ENCODE results near the gene RBM25.

RBM25 gene

DNA sequence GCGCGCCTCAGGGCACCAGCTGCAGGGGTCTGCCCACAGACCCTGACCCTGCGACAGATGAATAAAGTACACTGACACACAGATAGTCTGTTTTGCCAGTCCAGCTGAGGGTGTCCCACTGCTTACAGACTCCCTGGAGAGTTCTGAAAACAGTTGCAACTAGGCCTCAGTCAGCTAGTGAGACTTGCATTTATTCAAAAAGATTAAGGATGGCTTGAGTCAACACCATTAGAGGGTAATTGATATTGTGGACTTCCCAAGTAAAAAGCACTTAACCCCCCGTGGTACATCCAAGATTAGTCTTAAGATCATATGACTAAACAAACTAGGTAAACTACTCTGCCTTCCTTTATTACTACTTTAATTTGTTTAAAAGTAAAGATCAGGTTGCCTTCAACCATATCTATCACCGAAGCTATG lies 66.8 kb downstream of the RBM25 start (continued):
- TF ChIP-seq ZBTB7A (tag by site-specific recombination; IDR thresholded peaks at IDR 0.05; ENCODE audit: low read depth) (no peak), ZNF324 (tag by site-specific recombination; IDR thresholded peaks at IDR 0.05) (no peak; the same call in 1 of the 2 replicates), ZNF133 (tag by site-specific recombination; IDR thresholded peaks at IDR 0.05) (no peak), ZNF623 (tag by site-specific recombination; IDR thresholded peaks at IDR 0.05) (no peak), ZNF639 (tag by site-specific recombination; IDR thresholded peaks at IDR 0.05) (peak; percentile 44; the same call in 1 of the 2 replicates), ZNF10 (tag by site-specific recombination; IDR thresholded peaks at IDR 0.05) (0 out of 2 replicates have a peak, but pooled peaks have one; percentile 33), ZNF544 (tag by site-specific recombination; IDR thresholded peaks at IDR 0.05) (no peak), ZNF423 (tag by site-specific recombination; IDR thresholded peaks at IDR 0.05) (peak; percentile 95), GLIS1 (tag by site-specific recombination; IDR thresholded peaks at IDR 0.05) (peak; percentile 81), ZNF670 (tag by site-specific recombination; IDR thresholded peaks at IDR 0.05; ENCODE audit: low read depth) (no peak), ZSCAN4 (tag by site-specific recombination; IDR thresholded peaks at IDR 0.05) (no peak), ZNF140 (tag by site-specific recombination; IDR thresholded peaks at IDR 0.05) (no peak), ZXDB (tag by site-specific recombination; IDR thresholded peaks at IDR 0.05) (peak; percentile 87), BCL11B (tag by site-specific recombination; IDR thresholded peaks at IDR 0.05; ENCODE audit: low read depth) (peak; percentile 26; the same call in 1 of the 2 replicates), ZNF660 (tag by site-specific recombination; IDR thresholded peaks at IDR 0.05) (no peak), ZNF148 (tag by site-specific recombination; IDR thresholded peaks at IDR 0.05; ENCODE audit: borderline replicate concordance) (no peak), ZNF391 (tag by site-specific recombination; IDR thresholded peaks at IDR 0.05; ENCODE audit: borderline replicate concordance, low read depth) (no peak), PATZ1 (tag by site-specific recombination; IDR thresholded peaks at IDR 0.05) (peak; percentile 45; the same call in 1 of the 2 replicates), HOXD13 (CRISPR knock-in tag; IDR thresholded peaks at IDR 0.05; ENCODE audit: borderline replicate concordance) (no peak), SCRT1 (tag by site-specific recombination; IDR thresholded peaks at IDR 0.05; ENCODE audit: borderline replicate concordance) (peak; percentile 43; the same call in 1 of the 2 replicates), ZNF132 (tag by site-specific recombination; IDR thresholded peaks at IDR 0.05; ENCODE audit: borderline replicate concordance) (no peak), ZBTB8A (tag by site-specific recombination; IDR thresholded peaks at IDR 0.05) (peak; percentile 22; the same call in 1 of the 2 replicates), ZNF366 (tag by site-specific recombination; conservative IDR thresholded peaks at IDR 0.05) (peak; percentile 51), ZFHX2 (tag by site-specific recombination; conservative IDR thresholded peaks at IDR 0.05) (no peak), ZNF596 (tag by site-specific recombination; IDR thresholded peaks at IDR 0.05) (peak; percentile 36; the same call in 1 of the 2 replicates), SETDB1 (IDR thresholded peaks at IDR 0.05; ENCODE audit: insufficient read length, low read length) (no peak), ZNF561 (tag by site-specific recombination; IDR thresholded peaks at IDR 0.05; ENCODE audit: borderline replicate concordance) (0 out of 2 replicates have a peak, but pooled peaks have one; percentile 30), ZNF791 (tag by site-specific recombination; IDR thresholded peaks at IDR 0.05) (no peak), KLF7 (tag by site-specific recombination; IDR thresholded peaks at IDR 0.05; ENCODE audit: borderline replicate concordance) (peak; percentile 40; the same call in 1 of the 2 replicates), ZNF707 (tag by site-specific recombination; IDR thresholded peaks at IDR 0.05) (no peak), RBAK (tag by site-specific recombination; IDR thresholded peaks at IDR 0.05) (no peak)
- TF ChIP-seq, protein P1, sequence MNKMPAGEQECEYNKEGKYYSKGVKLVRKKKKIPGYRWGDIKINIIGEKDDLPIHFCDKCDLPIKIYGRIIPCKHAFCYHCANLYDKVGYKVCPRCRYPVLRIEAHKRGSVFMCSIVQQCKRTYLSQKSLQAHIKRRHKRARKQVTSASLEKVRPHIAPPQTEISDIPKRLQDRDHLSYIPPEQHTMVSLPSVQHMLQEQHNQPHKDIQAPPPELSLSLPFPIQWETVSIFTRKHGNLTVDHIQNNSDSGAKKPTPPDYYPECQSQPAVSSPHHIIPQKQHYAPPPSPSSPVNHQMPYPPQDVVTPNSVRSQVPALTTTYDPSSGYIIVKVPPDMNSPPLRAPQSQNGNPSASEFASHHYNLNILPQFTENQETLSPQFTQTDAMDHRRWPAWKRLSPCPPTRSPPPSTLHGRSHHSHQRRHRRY (tag by site-specific recombination; IDR thresholded peaks at IDR 0.05), result no peak
- TF ChIP-seq, protein P2, sequence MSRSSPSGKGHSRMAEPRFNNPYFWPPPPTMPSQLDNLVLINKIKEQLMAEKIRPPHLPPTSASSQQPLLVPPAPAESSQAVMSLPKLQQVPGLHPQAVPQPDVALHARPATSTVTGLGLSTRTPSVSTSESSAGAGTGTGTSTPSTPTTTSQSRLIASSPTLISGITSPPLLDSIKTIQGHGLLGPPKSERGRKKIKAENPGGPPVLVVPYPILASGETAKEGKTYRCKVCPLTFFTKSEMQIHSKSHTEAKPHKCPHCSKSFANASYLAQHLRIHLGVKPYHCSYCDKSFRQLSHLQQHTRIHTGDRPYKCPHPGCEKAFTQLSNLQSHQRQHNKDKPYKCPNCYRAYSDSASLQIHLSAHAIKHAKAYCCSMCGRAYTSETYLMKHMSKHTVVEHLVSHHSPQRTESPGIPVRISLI (tag by site-specific recombination; IDR thresholded peaks at IDR 0.05), result no peak

All from HEK293 (cell line).